GM19455 (cell line): Measurements from ENCODE around the gene PIGBOS1.

Experiments used
- ATAC-seq: cut with Tn5 transposase; IDR thresholded peaks from one replicate; pipeline ENCODE4 v1.9.1; 2021; ENCODE audit not compliant: unreplicated experiment

Gene PIGBOS1

GRCh38 chr15:55267401-55268175 is 51.3 kb downstream of the PIGBOS1 start:
- peak; percentile 87 for ATAC-seq
